Measurements from ENCODE around the gene INSIG1.

DNA sequence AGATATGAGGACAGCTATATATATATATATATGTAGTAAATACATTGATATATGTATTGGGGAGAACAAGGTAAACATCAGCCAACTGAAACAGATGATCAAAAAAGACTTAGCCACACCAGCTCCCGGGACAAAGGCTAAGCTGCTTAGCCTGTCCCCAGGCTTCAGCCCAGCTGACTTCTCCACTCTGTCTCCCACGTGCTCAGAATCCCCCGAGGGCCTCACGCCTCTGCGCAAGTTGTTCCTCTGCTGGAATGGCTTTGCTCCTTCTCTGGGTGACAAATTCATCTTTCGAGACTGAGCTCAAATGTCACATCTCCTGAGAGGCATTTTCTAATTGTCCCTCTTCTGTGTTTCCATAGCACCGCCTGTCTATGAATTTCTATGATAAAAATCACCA lies 8.6 kb upstream of the INSIG1 start:
- TF ChIP-seq, protein P1, sequence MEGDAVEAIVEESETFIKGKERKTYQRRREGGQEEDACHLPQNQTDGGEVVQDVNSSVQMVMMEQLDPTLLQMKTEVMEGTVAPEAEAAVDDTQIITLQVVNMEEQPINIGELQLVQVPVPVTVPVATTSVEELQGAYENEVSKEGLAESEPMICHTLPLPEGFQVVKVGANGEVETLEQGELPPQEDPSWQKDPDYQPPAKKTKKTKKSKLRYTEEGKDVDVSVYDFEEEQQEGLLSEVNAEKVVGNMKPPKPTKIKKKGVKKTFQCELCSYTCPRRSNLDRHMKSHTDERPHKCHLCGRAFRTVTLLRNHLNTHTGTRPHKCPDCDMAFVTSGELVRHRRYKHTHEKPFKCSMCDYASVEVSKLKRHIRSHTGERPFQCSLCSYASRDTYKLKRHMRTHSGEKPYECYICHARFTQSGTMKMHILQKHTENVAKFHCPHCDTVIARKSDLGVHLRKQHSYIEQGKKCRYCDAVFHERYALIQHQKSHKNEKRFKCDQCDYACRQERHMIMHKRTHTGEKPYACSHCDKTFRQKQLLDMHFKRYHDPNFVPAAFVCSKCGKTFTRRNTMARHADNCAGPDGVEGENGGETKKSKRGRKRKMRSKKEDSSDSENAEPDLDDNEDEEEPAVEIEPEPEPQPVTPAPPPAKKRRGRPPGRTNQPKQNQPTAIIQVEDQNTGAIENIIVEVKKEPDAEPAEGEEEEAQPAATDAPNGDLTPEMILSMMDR (conservative IDR thresholded peaks at IDR 0.05 in 1 of 2, IDR thresholded peaks at IDR 0.05 in 1 of 2; ENCODE audit: extremely low read depth in 1 of 2, insufficient read depth in 1 of 2, low read depth in 1 of 2, low read length in 2 of 2): no peak
- TF ChIP-seq EZH2 (IDR thresholded peaks at IDR 0.05; ENCODE audit: borderline replicate concordance, low read length): no peak

Data from mammary epithelial cell (primary cell).